ENCODE results near the gene NSUN5.
A peak's percentile ranks its signal among the peaks of the same experiment; 100 is the strongest.
"Not testable (repeated sequence)": the region's sequence is repeated elsewhere in the genome, so short reads cannot be mapped to it uniquely, and the experiment has no call there.

Gene NSUN5

GRCh38 chr7:73313521-73313906, 4.9 kb upstream of the NSUN5 start:
- H3K27me3 Mint-ChIP-seq: no peaks in the 10 kb centered on the region
- peaks cover 4% of the 10 kb centered on the region for H3K4me1 Mint-ChIP-seq (ENCODE audit: low read depth)
- H3K9me3 Mint-ChIP-seq (ENCODE audit: low read depth): no peaks in the 10 kb centered on the region
- H3K4me3 Mint-ChIP-seq: no peak overlapping the region
- no peak overlapping the region for H3K27ac Mint-ChIP-seq
- H3K36me3 Mint-ChIP-seq: peaks cover 1% of the 10 kb centered on the region

DNA sequence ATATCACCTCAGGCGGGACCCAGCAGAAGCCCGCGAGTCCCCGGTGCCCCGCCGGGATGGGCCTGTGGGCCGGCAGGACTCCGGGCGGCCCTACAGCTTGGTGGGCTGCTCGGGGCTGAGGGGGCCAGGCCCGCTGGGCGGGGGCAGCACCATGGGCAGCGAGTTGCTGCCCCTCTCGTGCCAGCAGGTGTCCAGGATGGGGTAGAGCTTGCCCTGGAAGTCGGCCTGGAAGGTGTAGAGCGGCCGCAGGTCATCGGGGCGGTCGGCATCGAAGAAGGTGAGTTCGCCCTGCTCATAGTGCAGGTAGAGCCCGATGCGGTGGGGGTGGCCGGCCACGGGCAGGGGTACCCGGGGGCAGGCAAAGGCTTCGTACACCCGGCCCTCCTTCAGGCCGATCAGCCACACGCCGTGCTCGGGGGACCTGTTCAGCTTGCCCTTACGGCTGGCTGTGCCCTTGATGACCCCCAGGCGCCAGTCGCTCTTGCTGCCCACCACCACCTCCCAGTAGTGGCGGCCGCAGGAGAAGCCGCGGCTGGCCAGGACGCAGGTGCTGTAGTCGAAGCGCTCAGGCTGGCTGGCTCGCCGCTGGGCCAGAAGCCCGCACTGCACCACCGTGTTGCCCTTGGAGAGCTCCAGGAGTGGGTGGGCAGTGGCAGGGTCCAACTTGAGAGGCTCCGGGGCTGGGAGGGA, 4.3 kb upstream of the NSUN5 start:
- Mint-ChIP-seq H3K4me1 (ENCODE audit: low read depth) (peaks cover 7% of the 10 kb centered on the region), H3K27me3 (no peaks in the 10 kb centered on the region), H3K36me3 (peaks cover 2% of the 10 kb centered on the region), H3K9me3 (ENCODE audit: low read depth) (no peaks in the 10 kb centered on the region), H3K4me3 (no peak overlapping the region), H3K27ac (no peak overlapping the region)

- peaks cover 21% of the 10 kb centered on the region for H3K4me1 Mint-ChIP-seq (ENCODE audit: low read depth)
- H3K4me3 Mint-ChIP-seq; H3K36me3 Mint-ChIP-seq; H3K9me3 Mint-ChIP-seq (ENCODE audit: low read depth); H3K27me3 Mint-ChIP-seq; H3K27ac Mint-ChIP-seq: not testable (repeated sequence)
These were observed 2.8 kb upstream of the NSUN5 start for GRCh38 chr7:73311421-73311820.

- Mint-ChIP-seq H3K9me3 (ENCODE audit: low read depth) (no peaks in the 10 kb centered on the region), H3K4me3 (peak overlapping the region; percentile 97), H3K36me3 (peaks cover 11% of the 10 kb centered on the region), H3K4me1 (ENCODE audit: low read depth) (peaks cover 26% of the 10 kb centered on the region), H3K27me3 (no peaks in the 10 kb centered on the region), H3K27ac (peak overlapping the region; percentile 97)
These were observed 457 bp downstream of the NSUN5 start for GRCh38 chr7:73308074-73308664.

DNA sequence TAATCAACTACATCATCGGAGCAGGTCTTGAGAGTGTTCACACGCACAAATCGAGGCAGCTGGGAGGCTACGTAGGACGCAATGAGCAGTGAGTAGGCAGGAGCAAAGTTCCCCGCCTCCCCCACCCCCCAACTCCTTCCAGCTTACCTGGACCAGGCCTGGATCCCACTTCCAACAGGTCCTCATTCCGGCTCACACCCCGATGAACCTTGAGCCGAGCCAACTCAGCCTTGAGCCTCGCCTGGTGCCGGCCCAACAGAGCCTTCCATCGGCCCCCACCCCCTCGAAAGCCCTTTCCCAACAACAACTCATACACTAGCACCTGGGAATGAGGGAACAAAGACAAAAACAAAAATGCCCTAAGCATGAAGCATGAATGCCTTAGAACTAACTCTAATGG, 1.2 kb downstream of the NSUN5 start:
- H3K27ac Mint-ChIP-seq: peak overlapping the region; percentile 78
- H3K36me3 Mint-ChIP-seq: peaks cover 11% of the 10 kb centered on the region
- H3K4me1 Mint-ChIP-seq (ENCODE audit: low read depth): peaks cover 26% of the 10 kb centered on the region
- H3K4me3 Mint-ChIP-seq: peak overlapping the region; percentile 97
- H3K9me3 Mint-ChIP-seq (ENCODE audit: low read depth): no peaks in the 10 kb centered on the region
- no peaks in the 10 kb centered on the region for H3K27me3 Mint-ChIP-seq

DNA sequence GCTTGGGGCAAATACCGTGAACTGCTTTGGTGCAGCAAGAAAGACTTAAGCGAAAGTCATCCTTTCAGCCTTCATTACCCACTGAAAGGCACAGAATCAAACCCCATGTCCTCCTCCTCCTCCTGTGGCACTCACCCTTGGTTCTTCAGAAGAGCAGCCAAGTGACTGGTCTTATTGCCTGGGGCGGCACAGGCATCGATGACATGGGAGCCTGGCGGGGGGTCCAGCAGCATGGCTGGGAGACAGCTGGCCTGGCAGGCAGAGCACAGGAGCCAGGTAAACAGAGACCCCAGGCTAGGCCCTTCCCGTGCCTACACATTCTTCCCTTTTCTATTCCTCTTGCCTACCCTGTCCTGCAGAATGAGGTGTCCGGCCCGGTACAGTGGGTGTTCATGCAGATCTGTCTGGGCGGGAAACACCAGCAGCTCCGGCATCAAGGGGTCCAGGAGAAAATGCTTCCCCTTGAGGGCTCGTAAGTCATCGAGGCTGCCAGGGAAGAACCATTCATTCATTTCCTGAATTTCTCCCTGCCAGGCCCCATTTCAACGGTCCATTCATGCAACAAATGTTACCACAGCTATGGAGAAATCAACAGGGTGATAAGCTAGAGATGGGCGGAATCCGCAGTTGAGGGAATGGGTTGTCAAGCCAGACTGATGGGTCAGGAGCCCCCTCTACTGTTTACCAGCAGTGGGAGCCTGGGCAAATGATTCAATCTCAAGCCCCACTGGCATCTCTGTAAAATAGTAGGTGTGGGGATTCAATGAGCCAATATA, 3.8 kb downstream of the NSUN5 start:
- not testable (repeated sequence) for H3K9me3 Mint-ChIP-seq (ENCODE audit: low read depth); H3K27ac Mint-ChIP-seq; H3K27me3 Mint-ChIP-seq; H3K4me3 Mint-ChIP-seq
- Mint-ChIP-seq H3K4me1 (ENCODE audit: low read depth) (peaks cover 26% of the 10 kb centered on the region), H3K36me3 (peaks cover 11% of the 10 kb centered on the region)

DNA sequence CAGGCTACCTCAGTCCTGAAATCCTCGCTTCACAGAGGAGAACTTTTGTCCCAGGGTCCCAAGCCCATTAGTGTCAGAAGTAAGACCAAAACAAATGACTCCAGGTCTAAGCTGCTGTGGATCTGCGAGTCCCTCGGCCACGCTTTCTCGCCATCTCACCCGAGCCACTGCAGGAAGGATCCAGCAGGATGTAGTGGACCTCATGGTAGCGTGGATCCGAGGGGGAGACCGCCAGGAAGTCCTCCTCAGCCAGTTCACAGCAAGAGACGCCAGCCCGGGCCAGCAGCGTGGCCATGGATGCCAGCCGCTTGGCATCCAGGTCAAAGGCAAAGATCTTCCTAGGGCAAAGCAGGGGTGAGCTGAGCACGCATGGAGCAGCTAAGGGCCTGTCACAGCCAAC, 4.6 kb downstream of the NSUN5 start:
- no peak overlapping the region for H3K27ac Mint-ChIP-seq
- no peaks in the 10 kb centered on the region for H3K9me3 Mint-ChIP-seq (ENCODE audit: low read depth)
- peaks cover 23% of the 10 kb centered on the region for H3K4me1 Mint-ChIP-seq (ENCODE audit: low read depth)
- no peak overlapping the region for H3K4me3 Mint-ChIP-seq
- H3K27me3 Mint-ChIP-seq: no peaks in the 10 kb centered on the region
- H3K36me3 Mint-ChIP-seq: peaks cover 11% of the 10 kb centered on the region

- H3K4me3 Mint-ChIP-seq: no peak overlapping the region
- no peaks in the 10 kb centered on the region for H3K9me3 Mint-ChIP-seq (ENCODE audit: low read depth)
- peaks cover 23% of the 10 kb centered on the region for H3K4me1 Mint-ChIP-seq (ENCODE audit: low read depth)
- no peaks in the 10 kb centered on the region for H3K27me3 Mint-ChIP-seq
- H3K36me3 Mint-ChIP-seq: peaks cover 10% of the 10 kb centered on the region
- no peak overlapping the region for H3K27ac Mint-ChIP-seq
These were observed 5.1 kb downstream of the NSUN5 start for GRCh38 chr7:73303546-73303945.

GRCh38 chr7:73302846-73303245, 5.8 kb downstream of the NSUN5 start:
- not testable (repeated sequence) for H3K9me3 Mint-ChIP-seq (ENCODE audit: low read depth); H3K27me3 Mint-ChIP-seq; H3K4me3 Mint-ChIP-seq; H3K36me3 Mint-ChIP-seq; H3K27ac Mint-ChIP-seq
- H3K4me1 Mint-ChIP-seq (ENCODE audit: low read depth): peaks cover 18% of the 10 kb centered on the region

- not testable (repeated sequence) for H3K4me3 Mint-ChIP-seq; H3K4me1 Mint-ChIP-seq (ENCODE audit: low read depth); H3K9me3 Mint-ChIP-seq (ENCODE audit: low read depth); H3K27ac Mint-ChIP-seq; H3K27me3 Mint-ChIP-seq; H3K36me3 Mint-ChIP-seq
These were observed 7.5 kb downstream of the NSUN5 start for GRCh38 chr7:73301108-73301507.

- H3K27me3 Mint-ChIP-seq; H3K36me3 Mint-ChIP-seq; H3K4me3 Mint-ChIP-seq; H3K27ac Mint-ChIP-seq; H3K9me3 Mint-ChIP-seq (ENCODE audit: low read depth); H3K4me1 Mint-ChIP-seq (ENCODE audit: low read depth): not testable (repeated sequence)
These were observed 8.8 kb downstream of the NSUN5 start for GRCh38 chr7:73299812-73300211.

DNA sequence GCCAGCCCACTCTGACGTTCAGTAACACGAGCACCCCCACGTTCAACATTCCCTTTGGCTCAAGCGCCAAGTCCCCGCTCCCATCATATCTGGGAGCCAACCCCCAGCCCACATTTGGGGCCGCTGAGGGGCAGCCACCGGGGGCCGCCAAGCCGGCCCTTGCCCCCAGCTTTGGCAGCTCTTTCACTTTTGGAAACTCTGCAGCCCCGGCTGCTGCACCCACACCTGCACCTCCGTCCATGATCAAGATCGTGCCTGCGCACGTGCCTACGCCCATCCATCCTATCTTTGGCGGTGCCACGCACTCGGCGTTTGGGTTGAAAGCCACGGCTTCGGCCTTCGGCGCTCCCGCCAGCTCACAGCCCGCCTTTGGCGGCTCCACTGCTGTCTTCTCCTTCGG, 10.9 kb downstream of the NSUN5 start:
- H3K36me3 Mint-ChIP-seq; H3K27me3 Mint-ChIP-seq; H3K9me3 Mint-ChIP-seq (ENCODE audit: low read depth); H3K4me3 Mint-ChIP-seq; H3K27ac Mint-ChIP-seq; H3K4me1 Mint-ChIP-seq (ENCODE audit: low read depth): not testable (repeated sequence)

GRCh38 chr7:73297235-73297634, 11.4 kb downstream of the NSUN5 start:
- not testable (repeated sequence) for H3K27me3 Mint-ChIP-seq; H3K36me3 Mint-ChIP-seq; H3K27ac Mint-ChIP-seq; H3K4me1 Mint-ChIP-seq (ENCODE audit: low read depth); H3K4me3 Mint-ChIP-seq; H3K9me3 Mint-ChIP-seq (ENCODE audit: low read depth)

DNA sequence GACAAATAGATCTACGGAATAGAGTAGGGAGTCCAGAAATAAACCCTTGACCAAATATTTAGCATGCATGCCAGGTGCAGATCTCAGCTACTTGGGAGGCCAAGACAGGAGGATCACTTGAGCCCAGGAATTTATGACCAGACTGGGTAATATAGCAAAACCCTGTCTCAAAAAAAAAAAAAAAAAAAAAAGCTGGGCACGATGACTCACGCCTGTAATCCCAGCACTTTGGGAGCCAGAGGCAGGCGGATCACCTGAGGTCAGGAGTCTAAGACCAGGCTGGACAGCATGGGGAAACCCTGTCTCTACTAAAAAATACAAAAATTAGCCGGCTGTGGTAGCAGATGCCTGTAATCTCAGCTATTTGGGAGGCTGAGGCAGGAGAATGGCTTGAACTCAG, 31.4 kb downstream of the NSUN5 start:
- not testable (repeated sequence) for H3K4me3 Mint-ChIP-seq; H3K9me3 Mint-ChIP-seq (ENCODE audit: low read depth); H3K27ac Mint-ChIP-seq; H3K4me1 Mint-ChIP-seq (ENCODE audit: low read depth); H3K36me3 Mint-ChIP-seq; H3K27me3 Mint-ChIP-seq

GRCh38 chr7:73267813-73268212, 40.8 kb downstream of the NSUN5 start:
- not testable (repeated sequence) for H3K27me3 Mint-ChIP-seq; H3K27ac Mint-ChIP-seq; H3K9me3 Mint-ChIP-seq (ENCODE audit: low read depth); H3K4me1 Mint-ChIP-seq (ENCODE audit: low read depth); H3K4me3 Mint-ChIP-seq; H3K36me3 Mint-ChIP-seq
